HG03558 (cell line): ENCODE results near the gene TAS2R50.
"Not testable (repeated sequence)": the region's sequence is repeated elsewhere in the genome, so short reads cannot be mapped to it uniquely, and the experiment has no call there.

Experiments
- ATAC-seq: cut with Tn5 transposase; IDR thresholded peaks from one replicate; pipeline ENCODE4 v1.9.1; 2021; ENCODE audit warnings: moderate number of reproducible peaks; ENCODE audit not compliant: unreplicated experiment; ENCODE audit errors: extremely low read depth

TAS2R50 gene, protein sequence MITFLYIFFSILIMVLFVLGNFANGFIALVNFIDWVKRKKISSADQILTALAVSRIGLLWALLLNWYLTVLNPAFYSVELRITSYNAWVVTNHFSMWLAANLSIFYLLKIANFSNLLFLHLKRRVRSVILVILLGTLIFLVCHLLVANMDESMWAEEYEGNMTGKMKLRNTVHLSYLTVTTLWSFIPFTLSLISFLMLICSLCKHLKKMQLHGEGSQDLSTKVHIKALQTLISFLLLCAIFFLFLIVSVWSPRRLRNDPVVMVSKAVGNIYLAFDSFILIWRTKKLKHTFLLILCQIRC

DNA sequence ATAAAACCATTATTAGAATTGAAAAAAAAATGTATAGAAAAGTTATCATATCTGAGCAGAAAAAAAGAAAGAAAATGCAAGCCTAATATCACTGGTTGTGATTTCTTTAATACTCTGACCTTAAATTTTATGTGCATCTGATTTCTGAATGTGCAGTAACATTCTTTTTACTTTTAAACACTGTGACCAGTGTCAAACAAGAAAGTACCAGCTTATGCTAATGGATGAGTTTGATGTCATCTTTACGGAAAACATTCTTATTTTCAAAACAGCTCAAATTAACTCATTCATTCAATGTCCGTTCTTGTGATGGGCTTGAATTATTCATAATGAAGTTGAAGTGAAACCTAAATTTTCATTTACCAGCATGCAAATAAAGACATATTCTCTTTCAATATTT, at the start of gene TAS2R50:
TSS of gene TAS2R50 (minus strand) at position 101 of the 400 bp plus-strand sequence. CDS start at position 49, 52 bp downstream.
- no peak for ATAC-seq

DNA sequence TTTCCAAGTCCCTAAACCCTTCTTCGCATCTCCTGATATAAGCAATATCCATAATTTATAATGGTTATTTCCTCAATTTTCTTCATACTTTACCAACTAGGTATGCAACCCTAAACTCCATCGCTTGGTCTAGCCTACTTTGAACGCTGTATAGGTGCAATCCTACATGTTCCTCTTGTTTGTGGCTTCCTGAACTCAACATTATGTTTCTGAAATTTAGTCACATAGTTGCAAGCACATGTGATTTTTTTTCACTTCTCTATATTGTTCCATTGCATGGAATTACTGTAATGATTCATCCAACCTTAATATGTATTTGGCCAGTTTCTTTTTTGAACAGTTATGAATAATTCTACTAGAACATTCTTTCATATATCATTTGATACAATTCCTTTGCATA, 47.2 kb upstream of the TAS2R50 start:
- not testable (repeated sequence) for ATAC-seq

DNA sequence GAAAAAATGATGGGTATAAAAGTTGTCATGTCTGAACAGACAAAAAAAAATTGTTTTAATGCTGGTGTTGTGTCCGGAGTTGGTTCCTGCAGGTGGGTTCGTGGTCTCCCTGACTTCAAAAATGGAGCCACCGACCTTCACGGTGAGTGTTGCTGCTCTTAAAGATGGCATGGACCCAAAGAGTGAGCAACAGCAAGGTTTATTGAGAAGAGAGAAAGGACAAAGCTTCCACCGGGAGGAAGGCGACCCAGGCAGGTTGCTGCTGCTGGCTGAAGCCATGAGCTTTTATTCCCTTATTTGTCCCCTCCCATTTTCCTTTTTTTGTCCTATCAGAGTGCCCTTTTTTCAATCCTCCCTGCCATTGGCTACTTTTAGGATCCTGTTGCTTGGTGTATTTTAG, 44.6 kb upstream of the TAS2R50 start, which contains the start of gene TAS2R31:
TSS of gene TAS2R31 (minus strand) at position 101 of the 400 bp plus-strand sequence. CDS start at position 29, 72 bp downstream.
- no peak for ATAC-seq

DNA sequence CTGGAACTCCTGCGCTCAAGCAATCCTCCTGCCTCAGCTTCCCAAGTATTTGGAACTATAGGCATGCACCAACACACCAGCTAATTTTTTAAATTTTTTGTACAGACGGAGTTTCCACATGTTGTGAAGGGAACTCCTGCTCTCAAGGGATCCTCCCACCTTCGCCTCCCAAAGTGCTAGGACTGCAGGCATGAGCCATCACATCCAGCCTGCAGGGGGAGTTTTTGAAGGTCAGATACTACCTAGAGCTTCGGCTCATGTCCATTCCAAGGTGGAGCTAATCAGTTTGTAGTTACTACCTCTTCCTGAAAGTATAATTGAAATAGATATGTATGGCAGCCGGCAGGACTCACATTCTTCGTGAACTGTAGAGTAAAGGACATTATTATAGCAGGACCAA, 39.4 kb upstream of the TAS2R50 start:
- ATAC-seq = no peak

DNA sequence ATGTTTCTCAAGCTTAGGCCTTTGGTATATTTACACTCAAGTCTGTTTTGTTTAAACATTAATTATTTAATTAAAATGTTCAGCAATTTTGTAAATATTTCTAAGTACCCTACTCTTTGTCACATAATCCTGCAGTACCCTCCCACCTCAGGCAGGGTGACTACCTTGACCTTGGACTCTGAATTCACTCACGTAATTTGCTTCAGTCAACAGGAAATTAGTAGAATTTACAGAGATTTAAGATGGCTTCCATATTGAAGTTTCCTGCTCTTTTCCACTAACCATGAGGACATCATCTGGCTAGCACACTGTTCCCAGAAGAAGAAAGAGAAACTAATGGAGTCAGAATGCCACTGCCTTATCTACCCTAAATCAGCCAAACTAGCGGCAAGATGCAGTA, 36.7 kb upstream of the TAS2R50 start:
- no peak for ATAC-seq

DNA sequence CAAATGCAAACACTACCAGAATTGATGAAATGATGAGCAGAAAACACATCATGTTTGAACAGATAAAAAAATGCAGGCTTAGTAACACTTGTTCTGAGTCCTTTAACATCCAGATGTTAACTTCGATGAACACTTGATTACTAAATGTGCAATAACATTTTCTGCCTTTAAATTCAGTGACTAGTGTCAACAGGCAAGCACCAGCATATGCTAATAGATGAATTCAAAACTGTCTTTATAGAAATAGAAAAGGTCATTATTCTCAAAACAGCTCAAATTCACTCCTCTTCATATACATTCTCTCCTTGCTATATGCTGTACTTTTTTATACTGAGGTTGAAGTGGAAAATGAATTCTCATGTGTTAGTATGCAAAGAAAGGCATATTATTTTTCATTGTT, 35.8 kb upstream of the TAS2R50 start, which contains the start of gene TAS2R19:
TSS of gene TAS2R19 (minus strand) at position 101 of the 400 bp plus-strand sequence. CDS start at position 52, 49 bp downstream.
- no peak for ATAC-seq

DNA sequence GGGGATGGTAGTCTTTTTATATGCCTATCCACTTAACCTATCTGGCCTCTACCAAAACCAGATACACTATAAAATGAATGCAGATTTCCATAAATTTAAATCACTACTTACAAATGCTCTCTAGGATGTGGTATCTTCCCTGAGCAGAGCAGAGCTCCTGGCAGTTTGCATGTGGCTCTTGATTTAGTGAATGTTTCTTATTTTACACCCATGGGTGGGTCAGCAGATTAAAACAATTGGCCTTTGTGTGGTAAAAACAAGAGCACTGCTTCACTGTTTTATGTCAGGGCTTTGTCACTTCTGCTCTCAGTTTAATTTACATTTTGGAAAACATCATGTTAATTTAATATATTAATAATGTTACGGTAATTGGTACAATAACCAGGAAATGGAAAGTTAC, 30.2 kb upstream of the TAS2R50 start:
- no peak for ATAC-seq

DNA sequence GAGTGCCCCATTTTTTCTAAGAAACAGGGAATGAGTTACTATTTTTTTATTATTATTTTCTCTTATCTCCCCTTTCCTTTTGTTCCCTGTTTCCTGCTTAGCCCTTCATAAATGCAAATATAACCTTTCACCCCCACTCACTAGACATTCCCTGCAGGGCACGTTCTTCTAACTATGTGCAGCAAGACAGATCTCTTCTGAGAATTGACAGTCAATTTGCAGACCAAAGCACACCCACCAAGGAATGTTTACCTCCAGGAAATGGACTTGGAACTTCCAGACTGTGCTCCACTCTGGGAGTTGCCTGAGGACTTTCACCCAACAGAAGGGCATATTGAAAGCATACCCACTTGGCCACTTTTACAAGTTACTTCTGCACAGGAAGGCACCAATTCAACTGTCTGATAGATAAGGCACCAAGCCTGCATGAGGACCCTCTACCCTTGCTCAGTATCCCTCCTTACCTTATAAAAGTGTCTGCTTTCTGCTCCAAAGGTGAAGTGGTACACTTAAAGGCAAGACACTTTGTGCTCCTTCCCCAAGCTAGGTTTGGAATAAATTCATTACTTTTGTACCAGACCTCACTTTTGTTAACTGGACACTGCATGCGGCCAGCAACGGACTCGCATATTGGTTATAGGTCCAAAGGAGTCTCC, 29.2 kb upstream of the TAS2R50 start:
- ATAC-seq = no peak

DNA sequence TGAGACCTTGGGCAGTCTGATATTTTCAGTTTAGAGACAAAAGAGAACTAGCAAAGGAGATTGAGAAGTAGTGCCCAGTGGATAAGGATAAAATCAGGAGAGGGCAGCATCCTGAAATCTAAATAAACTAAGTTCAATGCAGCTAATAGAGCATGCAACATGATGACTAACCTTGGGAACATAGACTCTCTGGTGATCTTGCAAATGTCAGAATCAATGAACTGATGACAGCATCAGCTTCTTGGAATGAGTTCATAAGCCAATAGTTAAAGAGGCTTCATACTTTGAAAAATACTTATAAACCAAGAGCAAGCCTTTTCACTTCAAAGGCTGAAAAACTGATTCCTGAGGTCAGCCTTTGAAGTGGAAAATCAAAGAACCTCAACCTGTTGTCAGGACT, 27.5 kb upstream of the TAS2R50 start:
- no peak for ATAC-seq

DNA sequence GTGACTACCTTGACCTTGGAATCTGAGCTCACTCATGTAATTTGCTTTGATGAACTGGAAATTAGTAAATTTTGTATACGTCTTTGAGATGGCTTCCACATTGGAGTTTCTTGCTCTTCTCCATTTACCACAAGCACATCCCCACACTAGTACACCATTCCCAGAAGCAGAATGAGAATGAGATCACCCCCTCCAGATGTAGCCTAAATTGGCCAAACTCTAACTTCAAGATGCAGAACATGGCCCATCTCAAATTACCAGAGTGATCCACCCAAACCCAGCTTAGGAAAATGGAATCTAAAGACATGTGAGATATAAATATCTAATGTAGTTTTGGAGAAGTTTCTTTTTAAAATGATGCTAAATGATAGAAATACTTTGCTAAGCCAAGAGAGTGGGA, 20.9 kb upstream of the TAS2R50 start:
- ATAC-seq = no peak

DNA sequence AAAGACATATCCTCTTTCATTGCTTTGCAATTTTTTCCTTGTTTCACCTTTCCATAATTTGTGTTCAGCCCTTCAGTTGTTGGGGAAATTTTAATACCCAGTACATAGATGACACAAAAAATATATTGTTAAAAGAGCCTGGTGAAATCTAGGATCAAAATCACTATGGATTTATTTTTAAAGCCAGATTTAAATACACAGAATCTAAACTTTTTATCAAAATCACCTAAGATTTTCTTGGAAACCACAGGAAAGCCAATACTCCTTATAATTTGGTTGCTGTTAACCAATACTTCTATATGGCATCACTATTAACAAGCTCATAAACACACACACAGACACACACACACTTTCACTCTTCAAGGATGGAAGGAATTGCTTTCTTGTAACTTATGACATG, 11.5 kb upstream of the TAS2R50 start, which contains the start of gene TAS2R20:
TSS of gene TAS2R20 (minus strand) at position 101 of the 400 bp plus-strand sequence. CDS start 429 bp downstream, outside the sequence.
- ATAC-seq = no peak

DNA sequence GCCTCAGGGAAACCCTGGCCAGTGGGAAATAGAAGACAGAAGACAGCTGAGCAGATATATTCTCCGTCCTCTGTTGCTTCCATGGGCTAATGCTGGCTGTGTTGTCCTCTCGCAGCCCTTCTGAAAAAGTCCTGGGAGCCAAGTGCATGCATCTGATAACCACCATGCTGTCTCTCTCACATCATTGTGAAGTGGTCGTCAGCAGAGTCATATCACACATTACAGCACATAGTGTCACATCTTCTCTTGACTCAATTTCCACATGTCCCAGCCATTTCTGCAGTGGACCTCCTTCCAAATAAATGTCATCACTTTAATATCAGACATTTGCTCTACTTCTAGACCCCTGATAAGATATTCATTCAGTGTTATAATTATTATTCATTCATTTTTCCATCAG, 7.6 kb upstream of the TAS2R50 start:
- ATAC-seq = no peak

DNA sequence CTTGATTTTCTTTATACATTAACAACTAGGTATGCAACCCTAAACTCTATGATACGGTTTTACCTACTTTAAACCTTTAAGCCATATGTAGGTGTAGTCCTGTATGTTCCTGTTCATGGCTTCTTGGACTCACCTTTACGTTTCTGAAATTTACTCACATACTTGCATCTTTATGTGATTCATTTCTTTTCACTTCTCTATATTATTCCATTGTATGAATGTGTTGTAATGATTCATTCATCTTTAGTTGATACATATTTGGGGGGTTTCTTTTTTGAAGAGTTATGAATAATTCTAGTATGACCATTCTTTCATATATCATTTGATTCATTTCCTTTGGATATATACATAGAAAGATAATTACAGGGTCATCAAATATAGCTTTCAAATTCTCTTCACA, 2.4 kb upstream of the TAS2R50 start:
- no peak for ATAC-seq

DNA sequence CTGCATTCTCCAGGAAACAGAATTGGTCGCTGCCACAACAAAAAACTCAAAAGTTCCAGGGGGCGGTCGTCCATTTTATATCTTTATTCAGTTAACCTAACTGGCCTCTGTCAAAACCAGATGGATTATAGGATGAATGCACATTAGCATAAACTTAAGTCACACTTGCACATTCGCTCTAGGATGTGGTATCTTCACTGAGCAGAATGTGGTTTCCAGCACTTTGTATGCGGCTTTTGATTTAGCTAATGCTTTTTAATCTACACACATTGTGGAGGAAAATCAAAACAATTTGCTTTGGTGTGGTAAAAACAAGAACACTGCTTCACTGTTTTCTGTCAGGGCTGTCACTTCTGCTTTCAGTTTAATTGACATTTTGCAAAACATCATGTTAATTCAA, 4.5 kb downstream of the TAS2R50 start:
- no peak for ATAC-seq

DNA sequence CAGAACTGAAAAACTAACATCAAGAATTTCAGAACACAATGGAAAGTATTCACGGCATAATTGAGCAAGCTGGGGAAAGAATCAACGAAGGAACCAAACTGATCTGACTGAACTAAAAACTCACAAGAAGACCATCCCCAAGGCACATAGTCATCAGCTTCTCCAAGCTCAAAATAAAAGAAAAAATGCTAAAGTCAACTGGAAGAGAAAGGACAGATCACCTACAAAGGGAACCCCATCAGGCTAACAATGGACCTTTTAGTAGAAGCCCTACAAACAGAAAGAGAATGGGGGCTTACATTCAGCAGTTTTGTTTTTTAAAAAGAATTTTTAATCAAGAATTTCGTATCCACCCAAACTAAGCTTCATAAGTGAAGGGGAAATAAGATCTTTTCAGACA, 11.7 kb downstream of the TAS2R50 start:
- no peak for ATAC-seq

DNA sequence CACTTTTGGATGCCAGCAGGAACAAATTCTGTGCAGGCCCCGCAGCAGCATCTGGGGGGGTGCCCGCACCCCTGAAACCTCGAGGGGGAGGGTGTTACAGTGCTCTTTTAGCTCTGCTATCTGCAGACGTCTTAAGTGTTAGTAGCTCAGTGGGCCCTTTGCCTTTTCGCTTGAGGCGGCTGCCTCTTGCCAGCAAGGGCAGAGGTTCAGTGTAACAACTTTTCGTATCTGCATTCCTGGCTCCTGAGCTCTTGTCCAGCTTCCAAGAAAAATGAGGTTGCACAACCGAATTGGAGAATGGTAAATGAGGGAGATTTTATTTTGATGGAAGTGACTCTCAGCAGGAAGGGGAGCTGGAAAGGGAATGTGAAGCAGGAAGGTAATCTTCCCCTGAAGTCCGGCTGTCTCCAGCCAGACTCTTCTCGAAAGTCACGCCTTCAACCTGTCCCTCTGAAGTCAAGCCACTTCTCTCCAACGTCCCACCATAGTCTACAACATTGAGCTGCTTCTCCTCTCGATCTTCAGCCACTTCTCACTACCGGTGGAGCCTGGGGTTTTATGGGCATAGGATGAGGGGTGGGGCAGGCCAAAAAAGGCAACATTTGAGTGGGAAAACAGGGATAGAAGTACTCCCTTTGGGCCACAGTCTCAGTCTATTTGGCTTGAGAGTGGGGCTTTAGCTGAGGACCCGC, 17.8 kb downstream of the TAS2R50 start:
- no peak for ATAC-seq

DNA sequence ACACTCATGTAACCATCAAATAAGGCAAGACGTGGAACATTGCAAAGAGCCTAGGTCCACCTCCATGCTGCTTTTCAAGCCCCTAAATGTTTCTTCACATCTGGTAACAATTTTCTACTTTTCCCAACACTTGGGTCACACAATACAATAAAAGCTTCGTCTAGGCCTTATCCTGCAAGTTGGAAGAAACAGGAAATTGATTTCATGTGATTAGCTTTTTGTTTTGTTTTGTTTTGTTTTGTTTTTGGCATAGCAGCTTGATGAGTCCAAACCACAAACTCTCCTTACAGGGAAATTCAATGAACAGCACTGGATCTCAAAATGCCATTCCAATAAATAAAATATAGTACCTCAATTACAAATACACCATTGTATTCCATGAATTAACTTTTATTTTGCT, 19.3 kb downstream of the TAS2R50 start:
- no peak for ATAC-seq

DNA sequence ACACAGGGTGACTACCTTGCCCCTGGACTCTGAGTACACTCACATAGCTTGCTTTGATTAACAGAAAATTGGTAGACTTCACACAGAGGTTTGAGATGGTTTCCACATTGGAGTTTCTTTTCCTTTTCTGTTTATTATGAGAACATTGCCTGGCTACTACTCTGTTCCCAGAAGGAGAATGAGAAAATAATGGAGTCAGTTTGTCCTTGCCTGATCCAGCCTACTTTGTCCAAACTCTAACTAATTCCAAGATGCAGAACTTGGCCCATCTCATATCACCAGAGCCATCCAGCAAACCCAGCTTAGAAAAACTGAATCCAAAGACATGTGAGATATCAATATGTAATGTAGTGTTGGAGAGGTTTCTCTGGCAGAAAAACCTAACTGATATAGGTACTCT, 20.4 kb downstream of the TAS2R50 start:
- ATAC-seq = no peak

DNA sequence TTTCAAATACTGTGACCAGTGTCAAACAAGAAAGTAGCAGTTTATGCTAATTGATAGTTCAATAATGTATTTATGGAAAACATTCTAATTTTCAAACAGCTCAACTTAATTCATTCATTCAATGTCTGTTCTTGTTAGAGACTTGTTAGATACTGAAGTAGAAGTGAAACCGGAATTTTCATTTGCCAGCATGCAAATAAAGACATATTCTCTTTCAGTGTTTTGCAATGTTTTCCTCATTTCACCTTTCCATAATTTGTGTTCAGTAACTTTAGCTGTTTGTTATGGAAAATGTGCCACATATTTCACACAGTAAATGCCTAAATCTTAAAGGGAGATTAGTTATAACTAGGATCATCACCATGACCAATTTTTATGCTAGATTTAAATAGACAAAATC, 21.2 kb downstream of the TAS2R50 start:
- no peak for ATAC-seq

DNA sequence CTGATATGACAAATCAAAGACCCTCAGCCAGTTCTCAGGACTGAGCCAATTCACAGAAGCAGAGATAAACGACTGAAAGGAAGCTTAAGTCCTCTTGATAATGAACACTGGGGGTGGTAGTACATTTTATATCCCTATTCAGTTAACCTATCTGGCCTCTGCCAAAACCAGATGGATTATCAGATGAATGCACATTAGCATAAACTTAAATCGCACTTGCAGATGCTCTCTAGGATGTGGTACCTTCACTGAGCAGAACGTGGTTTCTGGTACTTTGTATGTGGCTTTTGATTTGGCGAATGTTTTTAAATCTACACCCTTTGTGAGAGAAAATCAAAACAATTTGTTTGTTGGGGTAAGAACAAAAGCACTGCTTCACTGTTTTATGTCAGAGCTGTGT, 26.5 kb downstream of the TAS2R50 start:
- no peak for ATAC-seq

DNA sequence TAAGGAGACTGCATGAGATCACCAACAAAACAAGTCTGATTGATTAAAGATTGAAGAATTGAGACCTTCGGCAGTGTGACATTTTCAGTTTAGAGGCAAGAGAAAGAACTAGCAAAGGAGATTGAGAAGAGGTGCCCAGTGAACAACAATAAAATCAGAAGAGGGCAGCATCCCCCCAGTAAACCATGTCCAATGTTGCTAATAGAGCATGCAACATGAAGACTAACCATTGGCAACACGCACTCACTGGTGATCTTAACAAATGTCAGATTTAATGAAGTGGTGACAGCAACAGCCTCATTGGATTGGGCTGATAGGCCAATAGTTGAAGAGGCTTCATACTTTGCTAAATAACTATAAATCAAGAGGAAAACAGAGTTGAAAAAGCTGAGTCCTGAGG, 26.9 kb downstream of the TAS2R50 start:
- ATAC-seq = no peak
